Measurements from ENCODE around the gene CTCFL.

The CTCFL gene

DNA sequence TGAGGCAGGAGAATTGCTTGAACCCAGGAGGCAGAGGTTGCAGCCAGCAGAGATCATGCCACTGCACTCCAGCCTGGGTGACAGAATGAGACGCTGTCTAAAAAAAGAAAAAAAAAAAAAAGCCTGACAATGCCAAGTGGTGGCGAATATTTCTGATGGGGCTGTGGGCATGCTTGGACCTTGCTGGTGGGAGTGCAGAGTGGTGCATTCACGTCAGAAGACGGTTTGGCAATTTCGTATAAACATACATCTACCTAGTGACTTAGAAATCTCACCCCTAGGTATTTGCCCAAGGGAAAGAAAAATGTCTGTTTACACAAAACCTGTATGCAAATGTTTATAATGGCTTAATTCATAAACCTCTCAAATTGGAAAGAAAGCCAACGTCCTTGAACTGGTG, 33.6 kb downstream of the CTCFL start:
- no peak for TF ChIP-seq CEBPB (IDR thresholded peaks at IDR 0.05)
- TF ChIP-seq EGR1 (IDR thresholded peaks at IDR 0.05) = no peak
- TF ChIP-seq FOXM1 (IDR thresholded peaks at IDR 0.05; ENCODE audit: borderline replicate concordance, low read depth) = no peak
- TF ChIP-seq TCF12 (IDR thresholded peaks at IDR 0.05; ENCODE audit: low read depth) = no peak

DNA sequence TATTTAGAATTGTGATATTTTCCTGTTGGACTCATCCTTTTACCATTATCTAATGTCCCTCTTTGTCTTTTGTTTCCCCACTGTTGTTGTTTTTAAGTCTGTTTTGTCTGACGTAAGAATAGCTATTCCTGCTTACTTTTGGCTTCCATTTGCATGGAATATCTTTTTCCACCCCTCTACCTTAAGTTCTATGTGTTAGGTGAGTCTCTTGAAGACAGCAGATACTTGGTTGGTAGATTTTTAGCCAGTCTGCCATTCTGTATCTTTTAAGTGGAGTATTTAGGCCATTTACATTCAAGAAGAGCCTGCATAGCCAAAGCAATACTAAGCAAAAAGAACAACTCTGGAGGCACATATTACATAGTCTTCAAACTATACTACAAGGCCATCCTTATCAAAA, 39.2 kb downstream of the CTCFL start:
- TF ChIP-seq, protein P1, sequence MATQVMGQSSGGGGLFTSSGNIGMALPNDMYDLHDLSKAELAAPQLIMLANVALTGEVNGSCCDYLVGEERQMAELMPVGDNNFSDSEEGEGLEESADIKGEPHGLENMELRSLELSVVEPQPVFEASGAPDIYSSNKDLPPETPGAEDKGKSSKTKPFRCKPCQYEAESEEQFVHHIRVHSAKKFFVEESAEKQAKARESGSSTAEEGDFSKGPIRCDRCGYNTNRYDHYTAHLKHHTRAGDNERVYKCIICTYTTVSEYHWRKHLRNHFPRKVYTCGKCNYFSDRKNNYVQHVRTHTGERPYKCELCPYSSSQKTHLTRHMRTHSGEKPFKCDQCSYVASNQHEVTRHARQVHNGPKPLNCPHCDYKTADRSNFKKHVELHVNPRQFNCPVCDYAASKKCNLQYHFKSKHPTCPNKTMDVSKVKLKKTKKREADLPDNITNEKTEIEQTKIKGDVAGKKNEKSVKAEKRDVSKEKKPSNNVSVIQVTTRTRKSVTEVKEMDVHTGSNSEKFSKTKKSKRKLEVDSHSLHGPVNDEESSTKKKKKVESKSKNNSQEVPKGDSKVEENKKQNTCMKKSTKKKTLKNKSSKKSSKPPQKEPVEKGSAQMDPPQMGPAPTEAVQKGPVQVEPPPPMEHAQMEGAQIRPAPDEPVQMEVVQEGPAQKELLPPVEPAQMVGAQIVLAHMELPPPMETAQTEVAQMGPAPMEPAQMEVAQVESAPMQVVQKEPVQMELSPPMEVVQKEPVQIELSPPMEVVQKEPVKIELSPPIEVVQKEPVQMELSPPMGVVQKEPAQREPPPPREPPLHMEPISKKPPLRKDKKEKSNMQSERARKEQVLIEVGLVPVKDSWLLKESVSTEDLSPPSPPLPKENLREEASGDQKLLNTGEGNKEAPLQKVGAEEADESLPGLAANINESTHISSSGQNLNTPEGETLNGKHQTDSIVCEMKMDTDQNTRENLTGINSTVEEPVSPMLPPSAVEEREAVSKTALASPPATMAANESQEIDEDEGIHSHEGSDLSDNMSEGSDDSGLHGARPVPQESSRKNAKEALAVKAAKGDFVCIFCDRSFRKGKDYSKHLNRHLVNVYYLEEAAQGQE (IDR thresholded peaks at IDR 0.05; ENCODE audit: low read depth) = no peak
- TF ChIP-seq, protein P2, sequence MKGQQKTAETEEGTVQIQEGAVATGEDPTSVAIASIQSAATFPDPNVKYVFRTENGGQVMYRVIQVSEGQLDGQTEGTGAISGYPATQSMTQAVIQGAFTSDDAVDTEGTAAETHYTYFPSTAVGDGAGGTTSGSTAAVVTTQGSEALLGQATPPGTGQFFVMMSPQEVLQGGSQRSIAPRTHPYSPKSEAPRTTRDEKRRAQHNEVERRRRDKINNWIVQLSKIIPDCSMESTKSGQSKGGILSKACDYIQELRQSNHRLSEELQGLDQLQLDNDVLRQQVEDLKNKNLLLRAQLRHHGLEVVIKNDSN (IDR thresholded peaks at IDR 0.05) = no peak
- TF ChIP-seq, protein P3, sequence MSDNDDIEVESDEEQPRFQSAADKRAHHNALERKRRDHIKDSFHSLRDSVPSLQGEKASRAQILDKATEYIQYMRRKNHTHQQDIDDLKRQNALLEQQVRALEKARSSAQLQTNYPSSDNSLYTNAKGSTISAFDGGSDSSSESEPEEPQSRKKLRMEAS (IDR thresholded peaks at IDR 0.05) = no peak
- TF ChIP-seq NFIC (IDR thresholded peaks at IDR 0.05) (no peak), CREB1 (IDR thresholded peaks at IDR 0.05; ENCODE audit: low read depth) (no peak), YY1 (IDR thresholded peaks at IDR 0.05; ENCODE audit: low read depth) (no peak), EGR1 (IDR thresholded peaks at IDR 0.05) (no peak), TCF12 (IDR thresholded peaks at IDR 0.05; ENCODE audit: low read depth) (no peak), TEAD4 (IDR thresholded peaks at IDR 0.05) (no peak), FOXM1 (IDR thresholded peaks at IDR 0.05; ENCODE audit: borderline replicate concordance, low read depth) (no peak), ZBTB7A (IDR thresholded peaks at IDR 0.05; ENCODE audit: low read depth) (no peak)

DNA sequence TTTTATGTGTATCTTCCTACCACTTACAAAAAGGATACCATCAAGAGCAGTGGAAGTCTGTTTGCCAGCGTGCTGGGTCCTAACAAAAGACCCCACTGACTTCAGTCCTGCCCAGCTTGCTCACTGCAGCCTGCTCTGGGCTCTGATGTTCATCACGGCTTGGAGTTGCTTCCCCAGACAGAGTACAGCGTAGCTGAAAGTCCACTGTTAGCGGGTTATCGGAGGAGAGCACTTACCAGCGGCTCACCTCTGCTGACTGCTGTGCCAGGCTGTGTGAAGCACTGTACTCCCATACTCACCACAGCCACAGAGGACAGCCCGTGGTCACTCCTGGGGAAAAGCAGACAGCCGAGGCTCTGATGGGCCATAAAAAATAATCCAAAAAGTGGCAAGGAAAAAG, 40.2 kb downstream of the CTCFL start:
- TF ChIP-seq NFIC (IDR thresholded peaks at IDR 0.05) (no peak), YY1 (IDR thresholded peaks at IDR 0.05; ENCODE audit: low read depth) (no peak), EP300 (IDR thresholded peaks at IDR 0.05; ENCODE audit: borderline replicate concordance) (no peak)

DNA sequence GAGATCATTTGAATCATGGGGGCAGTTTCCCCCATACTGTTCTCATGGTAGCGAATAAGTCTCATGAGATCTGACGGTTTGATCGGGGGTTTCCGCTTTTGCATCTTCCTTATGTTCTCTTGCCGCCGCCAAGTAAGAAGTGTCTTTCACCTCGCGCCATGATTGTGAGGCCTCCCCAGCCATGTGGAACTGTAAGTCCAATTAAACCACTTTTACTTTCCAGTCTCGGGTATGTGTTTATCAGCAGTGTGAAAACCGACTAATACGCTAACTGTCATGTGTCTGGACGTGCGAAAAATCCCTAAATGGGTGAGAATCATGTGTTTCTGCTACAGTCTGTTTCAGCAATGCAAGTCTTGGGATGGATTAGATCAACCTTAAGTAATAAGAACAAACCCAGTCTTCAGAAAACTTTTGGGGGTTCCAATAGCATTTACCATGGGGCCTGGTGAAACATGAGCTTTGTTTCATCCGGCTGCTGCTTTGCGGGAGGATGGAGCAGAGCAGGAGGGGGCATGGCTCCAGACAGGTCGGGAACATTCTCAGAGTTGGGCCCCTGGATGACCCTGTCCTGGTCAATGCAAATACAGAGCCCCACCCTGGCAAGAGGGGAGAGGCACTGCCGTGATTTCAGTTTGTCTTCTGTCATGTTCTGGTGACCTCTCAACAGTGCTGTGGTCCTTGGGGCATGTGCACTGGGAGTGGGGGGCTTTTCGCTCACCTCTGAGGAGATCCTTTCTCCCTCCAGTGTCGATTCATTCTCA, 41.5 kb downstream of the CTCFL start:
- TF ChIP-seq NFIC (IDR thresholded peaks at IDR 0.05) (no peak), TCF12 (IDR thresholded peaks at IDR 0.05; ENCODE audit: low read depth) (no peak), CREB1 (IDR thresholded peaks at IDR 0.05; ENCODE audit: low read depth) (no peak), ZBTB7A (IDR thresholded peaks at IDR 0.05; ENCODE audit: low read depth) (no peak), YY1 (IDR thresholded peaks at IDR 0.05; ENCODE audit: low read depth) (no peak)
- TF ChIP-seq, protein P3 (IDR thresholded peaks at IDR 0.05) = no peak
- TF ChIP-seq, protein P2 (IDR thresholded peaks at IDR 0.05) = no peak
- TF ChIP-seq, protein P1 (IDR thresholded peaks at IDR 0.05; ENCODE audit: low read depth) = no peak

DNA sequence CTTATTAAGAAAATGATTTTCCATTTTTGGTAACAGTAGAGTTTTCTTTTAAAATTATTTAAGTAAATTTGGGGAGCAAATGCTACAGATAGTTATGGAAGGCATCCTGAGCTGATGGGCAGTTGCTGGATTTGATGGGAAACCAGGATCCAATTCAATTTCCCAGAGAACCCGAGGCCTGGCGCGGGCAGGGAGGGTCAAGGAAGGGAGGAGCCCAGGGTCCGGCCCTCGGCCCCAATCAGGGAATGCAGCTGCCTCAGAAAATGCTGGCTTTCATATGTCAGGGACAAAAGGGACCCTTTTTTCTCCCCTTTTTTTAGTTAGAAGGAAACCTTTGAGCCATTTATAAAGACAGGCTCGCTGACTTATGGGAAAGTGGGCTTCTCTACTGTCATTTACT, 42.1 kb downstream of the CTCFL start:
- no peak for TF ChIP-seq CEBPB (IDR thresholded peaks at IDR 0.05)
- TF ChIP-seq, protein P1 (IDR thresholded peaks at IDR 0.05; ENCODE audit: low read depth) = no peak
- TF ChIP-seq FOXM1 (IDR thresholded peaks at IDR 0.05; ENCODE audit: borderline replicate concordance, low read depth) = no peak
- TF ChIP-seq TAF1 (IDR thresholded peaks at IDR 0.05; ENCODE audit: low read depth) = no peak
- TF ChIP-seq, protein P3 (IDR thresholded peaks at IDR 0.05) = no peak
- TF ChIP-seq EP300 (IDR thresholded peaks at IDR 0.05; ENCODE audit: borderline replicate concordance) = no peak
- no peak for TF ChIP-seq ZBTB7A (IDR thresholded peaks at IDR 0.05; ENCODE audit: low read depth)
- TF ChIP-seq YY1 (IDR thresholded peaks at IDR 0.05; ENCODE audit: low read depth) = no peak
- no peak for TF ChIP-seq EGR1 (IDR thresholded peaks at IDR 0.05)
- no peak for TF ChIP-seq TEAD4 (IDR thresholded peaks at IDR 0.05)
- TF ChIP-seq, protein P2 (IDR thresholded peaks at IDR 0.05) = no peak
- no peak for TF ChIP-seq TCF12 (IDR thresholded peaks at IDR 0.05; ENCODE audit: low read depth)
- no peak for TF ChIP-seq RAD21 (IDR thresholded peaks at IDR 0.05; ENCODE audit: low read depth)
- TF ChIP-seq CREB1 (IDR thresholded peaks at IDR 0.05; ENCODE audit: low read depth) = no peak
- no peak for TF ChIP-seq NFIC (IDR thresholded peaks at IDR 0.05)
